GM12873 (cell line): ENCODE results near the gene COX4I2.

ENCODE experiments used
- TF ChIP-seq, protein P1 (sequence below): IDR thresholded peaks from 2 replicates; pipeline ENCODE4 v1.5.1; 2012; ENCODE audit warnings: low read depth, mild to moderate bottlenecking, moderate library complexity, low read length, control low read depth; ENCODE audit not compliant: insufficient read depth; ENCODE audit errors: missing control alignments

The COX4I2 gene

DNA sequence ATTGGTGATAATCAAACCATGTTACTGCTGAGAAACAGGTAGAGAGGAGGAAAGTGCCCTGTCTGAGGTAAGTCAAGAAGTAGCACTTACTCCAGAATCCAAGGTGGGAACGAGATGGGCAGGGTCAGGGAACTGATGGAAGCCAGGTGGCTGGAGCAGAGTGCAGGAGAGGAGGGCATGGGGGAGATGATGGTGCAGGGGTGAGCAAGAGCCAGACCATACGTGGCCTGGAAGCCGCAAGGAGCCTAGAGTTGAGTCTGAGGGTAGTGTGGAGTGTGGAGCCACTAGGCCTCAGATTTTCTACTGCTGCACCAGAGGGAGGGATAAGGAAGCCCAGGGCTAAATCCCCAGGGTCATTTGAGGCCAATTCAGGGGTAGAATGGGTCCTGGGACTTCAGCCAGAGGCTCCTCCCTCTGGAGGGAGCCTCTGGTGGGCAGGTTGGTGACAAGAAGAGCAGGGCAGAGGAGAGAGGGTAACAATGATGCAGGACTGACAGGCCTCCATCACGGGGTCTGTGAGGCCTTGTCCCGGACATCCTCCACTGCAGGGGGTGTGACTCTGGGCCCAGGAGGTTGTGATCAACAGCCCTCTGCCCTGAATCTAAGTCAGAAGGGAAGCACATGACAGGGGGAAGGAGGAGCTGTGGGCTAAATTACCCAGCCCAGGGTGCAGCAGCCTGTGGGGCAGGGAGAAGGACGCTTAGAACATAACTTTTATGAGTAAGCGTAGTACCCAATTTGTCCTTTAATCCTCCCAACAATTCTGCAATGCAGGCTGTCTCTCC is 28.7 kb downstream of the COX4I2 start:
- TF ChIP-seq, protein P1, sequence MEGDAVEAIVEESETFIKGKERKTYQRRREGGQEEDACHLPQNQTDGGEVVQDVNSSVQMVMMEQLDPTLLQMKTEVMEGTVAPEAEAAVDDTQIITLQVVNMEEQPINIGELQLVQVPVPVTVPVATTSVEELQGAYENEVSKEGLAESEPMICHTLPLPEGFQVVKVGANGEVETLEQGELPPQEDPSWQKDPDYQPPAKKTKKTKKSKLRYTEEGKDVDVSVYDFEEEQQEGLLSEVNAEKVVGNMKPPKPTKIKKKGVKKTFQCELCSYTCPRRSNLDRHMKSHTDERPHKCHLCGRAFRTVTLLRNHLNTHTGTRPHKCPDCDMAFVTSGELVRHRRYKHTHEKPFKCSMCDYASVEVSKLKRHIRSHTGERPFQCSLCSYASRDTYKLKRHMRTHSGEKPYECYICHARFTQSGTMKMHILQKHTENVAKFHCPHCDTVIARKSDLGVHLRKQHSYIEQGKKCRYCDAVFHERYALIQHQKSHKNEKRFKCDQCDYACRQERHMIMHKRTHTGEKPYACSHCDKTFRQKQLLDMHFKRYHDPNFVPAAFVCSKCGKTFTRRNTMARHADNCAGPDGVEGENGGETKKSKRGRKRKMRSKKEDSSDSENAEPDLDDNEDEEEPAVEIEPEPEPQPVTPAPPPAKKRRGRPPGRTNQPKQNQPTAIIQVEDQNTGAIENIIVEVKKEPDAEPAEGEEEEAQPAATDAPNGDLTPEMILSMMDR = no peak

DNA sequence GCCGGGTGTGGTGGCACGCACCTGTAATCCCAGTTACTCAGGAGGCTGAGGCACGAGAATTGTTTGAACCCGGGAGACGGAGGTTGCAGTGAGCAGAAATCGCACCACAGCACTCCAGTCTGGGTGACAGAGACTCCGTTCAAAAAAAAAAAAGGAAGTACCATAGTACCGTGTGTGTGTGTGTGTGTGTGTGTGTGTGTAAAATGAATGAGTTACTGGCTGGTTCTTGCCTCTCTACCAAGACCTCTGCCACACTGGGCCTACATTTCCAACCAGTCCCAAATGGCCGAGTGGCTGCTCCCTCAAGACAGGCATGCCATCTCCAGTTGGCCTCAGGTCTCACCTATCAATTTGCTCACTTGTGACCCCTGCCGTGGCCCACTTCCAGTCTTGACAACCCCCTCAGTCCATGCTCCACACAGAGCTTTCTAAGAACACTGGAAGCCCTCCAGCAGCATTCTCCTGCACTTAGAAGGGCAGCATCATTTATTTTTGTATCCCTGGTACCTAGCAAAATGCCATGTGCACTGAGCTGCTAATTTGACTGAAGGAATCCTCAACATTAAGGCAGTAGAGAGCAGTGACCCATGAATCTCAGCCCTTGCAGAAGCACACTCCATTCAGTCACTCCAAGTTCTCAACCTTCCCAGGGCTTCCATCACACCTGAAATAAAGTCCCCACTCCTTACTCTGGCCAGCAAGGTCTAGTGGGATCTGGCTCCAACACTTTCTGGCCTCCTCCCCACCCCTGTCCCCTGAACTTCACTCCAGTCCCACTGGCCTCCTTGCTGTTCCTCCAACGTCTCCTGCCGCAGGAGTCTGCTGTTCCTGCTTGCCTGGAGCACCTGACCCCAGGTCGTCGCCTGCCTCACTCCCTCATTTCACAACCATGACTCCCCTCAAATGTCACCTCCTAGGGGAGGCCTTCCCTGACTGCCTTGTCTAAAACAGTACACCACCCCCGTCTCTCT is 29.9 kb downstream of the COX4I2 start:
- TF ChIP-seq, protein P1 = no peak

DNA sequence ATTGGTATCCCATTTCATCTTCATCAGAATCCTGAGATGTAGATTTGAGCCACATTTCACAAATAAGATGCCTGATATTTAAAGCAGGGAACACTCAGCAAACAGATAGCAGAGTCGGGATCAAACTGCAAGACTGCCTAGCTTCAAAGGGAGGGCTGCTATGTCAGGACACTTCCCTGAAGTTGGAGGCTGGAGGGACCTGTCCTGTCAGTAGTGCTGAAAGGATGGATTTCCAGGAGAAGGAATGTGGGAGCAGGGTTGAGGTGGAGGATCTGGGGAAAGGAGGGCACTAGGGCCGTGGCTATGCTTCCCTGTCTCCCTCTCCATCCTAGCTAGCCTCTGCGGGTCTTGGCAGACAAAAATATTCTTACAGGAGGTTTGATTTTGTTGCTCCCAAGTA is 32.2 kb downstream of the COX4I2 start:
- TF ChIP-seq, protein P1 = no peak

DNA sequence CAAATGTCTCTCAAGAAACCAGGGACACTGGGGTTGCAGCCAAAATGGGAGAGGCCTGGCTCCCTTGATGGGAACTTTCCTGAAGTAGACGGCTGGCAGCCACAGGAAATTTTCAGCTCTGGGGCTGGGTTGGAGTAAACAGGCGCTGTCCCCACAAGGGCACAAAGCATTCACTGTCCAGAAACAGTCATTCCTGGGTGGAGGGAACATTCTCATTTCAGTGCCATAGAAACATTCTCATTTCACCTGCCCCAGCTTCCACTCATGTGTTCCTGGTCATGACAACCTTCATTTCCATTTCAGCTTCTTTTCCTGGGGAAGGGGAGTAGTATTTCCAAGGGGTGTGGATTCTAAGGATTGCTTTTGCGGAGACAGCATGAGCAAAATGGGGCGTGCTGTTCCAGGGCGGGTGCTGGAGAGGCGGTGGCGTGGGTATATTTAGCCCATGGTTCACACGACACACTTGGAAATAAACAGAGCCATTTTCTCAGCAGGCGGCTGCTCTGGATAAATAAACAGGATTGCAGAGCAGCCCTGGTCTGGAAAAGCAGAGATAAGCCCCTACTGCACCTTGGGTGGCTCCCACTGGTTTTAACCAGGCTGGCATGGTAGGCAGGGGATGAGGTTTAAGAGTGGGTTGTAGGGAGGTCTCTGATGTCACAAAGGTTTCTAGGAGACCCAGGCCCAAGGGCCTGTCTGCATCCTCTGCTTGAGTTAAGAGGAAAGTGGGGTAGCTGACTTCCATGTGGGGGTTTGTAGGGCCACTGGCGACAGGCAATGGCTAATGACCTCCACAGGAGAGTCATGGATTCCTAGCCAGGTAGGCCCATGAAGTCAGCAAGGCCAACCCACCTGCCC is 32.9 kb downstream of the COX4I2 start:
- TF ChIP-seq, protein P1 = no peak

DNA sequence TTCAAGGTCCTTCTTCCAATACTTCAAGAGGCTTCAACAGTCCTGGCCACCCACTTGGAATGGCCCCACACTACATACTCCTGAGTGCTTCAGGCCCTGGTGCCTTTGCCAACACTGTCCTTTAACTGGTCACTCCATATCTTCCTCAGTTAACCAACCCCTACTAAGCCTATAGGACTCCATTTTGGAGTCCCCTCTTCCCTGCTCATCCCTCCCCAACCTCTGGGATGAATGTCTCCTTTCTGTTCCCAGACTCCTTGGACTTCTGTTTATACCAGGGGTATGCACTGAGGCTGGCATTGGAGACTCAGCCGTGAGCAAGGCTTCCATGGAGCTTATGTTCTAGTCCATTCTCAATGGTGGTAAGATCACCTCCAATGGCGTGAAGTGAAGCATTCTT is 33.6 kb downstream of the COX4I2 start:
- TF ChIP-seq, protein P1 = no peak

DNA sequence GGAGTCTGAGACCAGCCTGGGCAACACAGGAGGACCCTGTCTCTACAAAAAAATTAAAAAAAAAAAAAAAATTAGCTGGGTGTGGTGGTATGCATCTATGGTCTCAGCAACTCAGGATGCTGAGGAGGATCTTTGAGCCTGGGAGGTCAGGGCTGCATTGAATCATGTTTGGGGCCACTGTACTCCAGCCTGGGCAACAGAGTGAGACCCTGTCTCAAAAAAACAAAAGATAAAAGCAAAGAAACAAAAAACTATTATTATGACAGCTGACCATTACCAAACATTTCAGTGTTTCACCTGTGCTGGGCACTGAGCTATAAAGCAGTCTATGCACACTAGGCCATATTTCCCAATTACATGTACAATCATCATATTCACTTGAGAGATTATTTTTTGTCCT is 35.7 kb downstream of the COX4I2 start:
- TF ChIP-seq, protein P1 = no peak

DNA sequence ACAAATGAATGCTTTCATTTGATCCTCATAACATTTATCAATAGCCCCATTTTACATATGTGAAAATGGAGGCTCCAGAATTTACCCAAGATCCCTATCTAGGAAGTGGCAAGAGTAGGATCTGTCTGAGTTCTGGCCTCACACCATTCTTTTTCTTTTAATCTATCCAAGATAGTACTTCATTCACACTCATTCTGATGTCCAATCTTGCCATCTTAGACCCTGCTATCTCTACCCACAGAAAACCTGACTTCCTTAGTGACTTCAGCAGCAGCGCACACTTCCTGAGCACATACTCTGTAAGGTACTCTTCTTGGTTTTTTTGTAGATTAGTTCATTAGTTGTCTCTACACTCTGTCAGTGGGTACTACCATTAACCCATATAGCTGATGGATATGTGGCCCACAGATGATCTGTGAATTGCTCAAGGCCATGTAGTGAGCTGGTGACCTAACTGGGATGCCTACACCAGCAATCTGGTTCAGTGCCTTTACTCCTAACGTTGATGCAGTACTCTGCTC is 36.3 kb downstream of the COX4I2 start:
- TF ChIP-seq, protein P1 = no peak
